CD14-positive monocyte (primary cell): ENCODE results near the gene DNAJC11. TPM values are rescaled to one million over a fixed set of nuclear protein-coding genes. Genes with fewer than 3 reads are reported as not detected.

Experiments
- DNase-seq, 3 donors: peaks; one replicate each; pipeline ENCODE4 v3.0.0-alpha.2; 2011 to 2022
- H2AFZ ChIP-seq: 2 replicates; pipeline ENCODE4 v1.6.0; 2012; ENCODE audit warnings: mild to moderate bottlenecking, low read depth, low read length, inconsistent platforms; ENCODE audit not compliant: insufficient read depth, poor library complexity, severe bottlenecking
- H3K27ac ChIP-seq, 2 donors: 1 replicate in 1 of 2; 2 replicates in 1 of 2; pipeline ENCODE4 v1.5.1; 2012 to 2013; ENCODE audit warnings: low read length in 2 of 2, control low read depth in 1 of 2, inconsistent platforms in 1 of 2, low read depth in 1 of 2, mild to moderate bottlenecking in 1 of 2
- H3K27me3 ChIP-seq, 2 donors: one replicate each; pipeline versions ENCODE4 v1.6.0 to v1.6.1; 2011 to 2013; ENCODE audit warnings: low read length in 2 of 2; ENCODE audit not compliant: control insufficient read depth in 2 of 2, insufficient read depth in 2 of 2
- H3K36me3 ChIP-seq, 2 donors: replicated peaks in 1 of 2; 1 replicate in 1 of 2; 2 replicates in 1 of 2; pipeline versions ENCODE4 v1.5.1 to v1.6.1; 2012 to 2013; ENCODE audit warnings: low read length in 2 of 2, control low read depth in 1 of 2, inconsistent platforms in 1 of 2, mild to moderate bottlenecking in 1 of 2; ENCODE audit not compliant: insufficient read depth in 2 of 2, control insufficient read depth in 1 of 2
- H3K4me1 ChIP-seq, 2 donors: 1 replicate in 1 of 2; 2 replicates in 1 of 2; pipeline versions ENCODE4 v1.5.1 to v1.6.1; 2012 to 2013; ENCODE audit warnings: low read length in 2 of 2, control low read depth in 1 of 2, inconsistent platforms in 1 of 2, mild to moderate bottlenecking in 1 of 2, moderate library complexity in 1 of 2; ENCODE audit not compliant: insufficient read depth in 2 of 2, control insufficient read depth in 1 of 2
- H3K4me2 ChIP-seq: replicated peaks from 2 replicates; pipeline ENCODE3; 2012; ENCODE audit warnings: low read length, moderate library complexity, mild to moderate bottlenecking; ENCODE audit not compliant: poor library complexity, severe bottlenecking; ENCODE audit errors: extremely low read depth
- H3K4me3 ChIP-seq, 3 experiments: fragments of 200-600 bp in 1 of 3; sonication (generic) in 1 of 3; replicated peaks in 1 of 3; 1 replicate in 2 of 3; 2 replicates in 1 of 3; pipeline ENCODE4 v1.5.1; 2011 to 2013; ENCODE audit warnings: low read length in 3 of 3, mild to moderate bottlenecking in 3 of 3, control low read depth in 2 of 3, low read depth in 2 of 3, inconsistent platforms in 1 of 3, moderate library complexity in 1 of 3
- H3K79me2 ChIP-seq: 2 replicates; pipeline ENCODE4 v1.6.0; 2012; ENCODE audit warnings: mild to moderate bottlenecking, control low read depth, inconsistent platforms, low read length, moderate library complexity; ENCODE audit not compliant: insufficient read depth
- H3K9ac ChIP-seq: 2 replicates; pipeline ENCODE4 v1.6.0; 2017; ENCODE audit warnings: low read length, mild to moderate bottlenecking; ENCODE audit not compliant: insufficient read depth, poor library complexity, severe bottlenecking
- H3K9me3 ChIP-seq, 2 donors: replicated peaks in 1 of 2; 1 replicate in 1 of 2; 2 replicates in 1 of 2; pipeline versions ENCODE4 v1.5.1 to v1.6.1; 2012 to 2013; ENCODE audit warnings: low read length in 2 of 2, control low read depth in 1 of 2; ENCODE audit not compliant: control insufficient read depth in 1 of 2, insufficient read depth in 1 of 2
- H4K20me1 ChIP-seq: 2 replicates; pipeline ENCODE4 v1.6.0; 2012; ENCODE audit warnings: mild to moderate bottlenecking, low read length, control low read depth, moderate library complexity; ENCODE audit not compliant: insufficient read depth
- H3K27ac Mint-ChIP-seq, 7 donors: one replicate each; pipeline ENCODE4 v1.8.0; 2020; ENCODE audit warnings: mild to moderate bottlenecking in 7 of 7, mixed read lengths in 7 of 7, moderate library complexity in 6 of 7, inconsistent platforms in 2 of 7
- H3K27me3 Mint-ChIP-seq, 3 donors: one replicate each; pipeline ENCODE4 v1.8.0; 2021 to 2022; ENCODE audit warnings: low read depth in 3 of 3, mild to moderate bottlenecking in 3 of 3, mixed read lengths in 3 of 3, moderate library complexity in 3 of 3, inconsistent platforms in 1 of 3
- H3K36me3 Mint-ChIP-seq, 2 donors: one replicate each; pipeline ENCODE4 v1.8.0; 2020; ENCODE audit warnings: mixed read lengths in 2 of 2, inconsistent platforms in 1 of 2, mild to moderate bottlenecking in 1 of 2
- H3K4me1 Mint-ChIP-seq: one replicate; pipeline ENCODE4 v1.8.0; 2020; ENCODE audit warnings: mild to moderate bottlenecking, mixed read lengths
- H3K4me3 Mint-ChIP-seq, 2 donors: one replicate each; pipeline ENCODE4 v1.8.0; 2020; ENCODE audit warnings: mild to moderate bottlenecking in 2 of 2, mixed read lengths in 2 of 2, moderate library complexity in 1 of 2
- H3K9me3 Mint-ChIP-seq, 7 donors: one replicate each; pipeline ENCODE4 v1.8.0; 2020 to 2022; ENCODE audit warnings: mixed read lengths in 7 of 7, mild to moderate bottlenecking in 6 of 7, moderate library complexity in 6 of 7, inconsistent platforms in 2 of 7
- WGBS: methylation state at CpG from one replicate; pipeline ENCODE4 v1.1.5; 2013; ENCODE audit warnings: missing lambda C conversion rate; ENCODE audit not compliant: insufficient coverage; 5-methylcytosine and 5-hydroxymethylcytosine counted together
- intact Hi-C, 2 donors: fragments of 100-400 bp; cut with micrococcal nuclease; formaldehyde crosslinking; loops; one replicate each; pipeline versions ENCODE4 v1.15.0 to v1.15.1; 2023
- polyA plus RNA-seq, 3 donors: library from polyadenylated mRNA; depleted of rRNA in 1 of 3; unstranded in 2 of 3; stranded (reverse) in 1 of 3; fragments of 300-500 nt in 2 of 3; fragments of >200 nt in 1 of 3; fragmentation: Illumina TruSeq in 2 of 3; gene quantifications; 1 replicate in 2 of 3; 2 replicates in 1 of 3; pipeline ENCODE4 v1.2.3, GENCODE V29; 2012 to 2021
- TF ChIP-seq, protein P1 (sequence below): fragments of 200-600 bp; IDR thresholded peaks from one replicate; pipeline ENCODE4 v1.8.0; 2022; ENCODE audit warnings: antibody characterized with exemption, mild to moderate bottlenecking

The DNAJC11 gene
- polyA plus RNA-seq, 3 donors, result 9.7 to 19.9 (median 15.8) TPM

DNA sequence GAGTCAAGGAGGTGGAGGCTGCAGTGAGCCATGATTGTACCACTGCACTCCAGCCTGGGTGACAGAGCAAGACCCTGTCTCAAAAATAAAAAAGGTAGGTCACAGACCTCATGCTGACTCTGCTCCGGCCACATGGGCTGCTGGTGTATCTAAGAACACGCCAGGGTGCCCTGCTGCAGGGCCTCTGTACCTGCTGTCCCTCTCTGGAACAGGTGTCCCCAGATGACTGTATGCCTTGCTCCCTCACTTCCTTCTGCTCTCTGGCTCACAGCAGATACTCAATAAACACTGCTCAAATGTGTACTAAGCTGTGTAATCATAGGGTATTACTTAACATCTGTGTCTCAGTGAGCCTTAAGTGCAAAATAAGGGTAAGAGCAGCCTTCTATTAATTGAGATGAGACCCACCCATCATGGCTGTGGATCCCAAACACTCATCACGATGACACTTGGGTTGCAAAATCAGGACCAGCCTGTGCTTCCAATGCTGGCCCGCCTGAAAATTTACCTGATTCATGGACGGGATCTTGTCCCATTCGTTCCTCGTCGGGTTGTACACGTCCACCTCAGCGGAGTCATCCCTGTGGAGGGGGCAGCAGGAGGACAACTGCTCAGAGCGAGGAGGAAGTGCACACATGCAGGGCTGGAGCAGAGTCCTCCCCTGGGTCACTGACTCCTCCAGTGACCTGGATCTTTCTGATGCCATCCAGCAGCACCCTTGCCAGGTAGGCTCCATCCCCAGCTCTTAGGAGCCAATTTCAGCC lies 106.5 kb downstream of the DNAJC11 start:
- Mint-ChIP-seq H3K27me3 (no peaks in the 10 kb centered on the region), H3K4me3 (no peak overlapping the region), H3K36me3 (peaks cover 57 to 85% of the 10 kb centered on the region in 2 donors), H3K9me3 (peaks cover 0 to 2% (median 0%) of the 10 kb centered on the region in 7 donors), H3K4me1 (peaks cover 44% of the 10 kb centered on the region), H3K27ac (peak overlapping the region in 1 of 7 donors; percentile 10)
- Histone ChIP-seq H3K79me2 (peaks cover 52% of the 10 kb centered on the region), H3K36me3 (peaks cover 66 to 74% of the 10 kb centered on the region in 2 donors), H3K9ac (no peak overlapping the region), H3K4me1 (peaks cover 35 to 50% of the 10 kb centered on the region in 2 donors), H3K27me3 (no peaks in the 10 kb centered on the region), H3K9me3 (no peaks in the 10 kb centered on the region), H4K20me1 (peaks cover 99% of the 10 kb centered on the region), H2AFZ (no peak overlapping the region), H3K27ac (no peak overlapping the region), H3K4me3 (no peak overlapping the region), H3K4me2 (no peak overlapping the region)
- 86% methylated on average over 11 of the region's 11 CpGs for WGBS
- intact Hi-C loops, result no loop called here
- DNase-seq, result peak in 1 of 3 donors; percentile 15
- TF ChIP-seq, protein P1, sequence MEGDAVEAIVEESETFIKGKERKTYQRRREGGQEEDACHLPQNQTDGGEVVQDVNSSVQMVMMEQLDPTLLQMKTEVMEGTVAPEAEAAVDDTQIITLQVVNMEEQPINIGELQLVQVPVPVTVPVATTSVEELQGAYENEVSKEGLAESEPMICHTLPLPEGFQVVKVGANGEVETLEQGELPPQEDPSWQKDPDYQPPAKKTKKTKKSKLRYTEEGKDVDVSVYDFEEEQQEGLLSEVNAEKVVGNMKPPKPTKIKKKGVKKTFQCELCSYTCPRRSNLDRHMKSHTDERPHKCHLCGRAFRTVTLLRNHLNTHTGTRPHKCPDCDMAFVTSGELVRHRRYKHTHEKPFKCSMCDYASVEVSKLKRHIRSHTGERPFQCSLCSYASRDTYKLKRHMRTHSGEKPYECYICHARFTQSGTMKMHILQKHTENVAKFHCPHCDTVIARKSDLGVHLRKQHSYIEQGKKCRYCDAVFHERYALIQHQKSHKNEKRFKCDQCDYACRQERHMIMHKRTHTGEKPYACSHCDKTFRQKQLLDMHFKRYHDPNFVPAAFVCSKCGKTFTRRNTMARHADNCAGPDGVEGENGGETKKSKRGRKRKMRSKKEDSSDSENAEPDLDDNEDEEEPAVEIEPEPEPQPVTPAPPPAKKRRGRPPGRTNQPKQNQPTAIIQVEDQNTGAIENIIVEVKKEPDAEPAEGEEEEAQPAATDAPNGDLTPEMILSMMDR, result no peak

- H3K4me1 ChIP-seq, result peaks cover 28 to 46% of the 10 kb centered on the region in 2 donors
- no peak overlapping the region for H2AFZ ChIP-seq
- no peak overlapping the region for H3K27ac ChIP-seq
- no peak for DNase-seq
- 97% methylated on average over 7 of the region's 15 CpGs for WGBS
- H3K36me3 ChIP-seq, result peaks cover 79 to 88% of the 10 kb centered on the region in 2 donors
- Mint-ChIP-seq H3K4me3 (no peak overlapping the region), H3K4me1 (peaks cover 41% of the 10 kb centered on the region), H3K9me3 (peaks cover 0 to 2% (median 0%) of the 10 kb centered on the region in 7 donors), H3K27me3 (no peaks in the 10 kb centered on the region), H3K27ac (no peak overlapping the region), H3K36me3 (peaks cover 67 to 90% of the 10 kb centered on the region in 2 donors)
- no peak overlapping the region for H3K4me3 ChIP-seq
- H3K9ac ChIP-seq, result no peak overlapping the region
- intact Hi-C loops, result no loop called here
- no peaks in the 10 kb centered on the region for H3K9me3 ChIP-seq
- TF ChIP-seq, protein P1, result no peak
- peaks cover 40% of the 10 kb centered on the region for H3K79me2 ChIP-seq
- H3K4me2 ChIP-seq, result no peak overlapping the region
- H4K20me1 ChIP-seq, result peaks cover 100% of the 10 kb centered on the region
- H3K27me3 ChIP-seq, result no peaks in the 10 kb centered on the region
These were observed 107.8 kb downstream of the DNAJC11 start for GRCh38 chr1:6593810-6594209.
